ENCODE results near the gene ATP2B3. TPM values are rescaled to one million over a fixed set of nuclear protein-coding genes. Genes with fewer than 3 reads are reported as not detected.

ATP2B3 gene
- total RNA-seq, 4 donors from 2014 or later, result not detected

DNA sequence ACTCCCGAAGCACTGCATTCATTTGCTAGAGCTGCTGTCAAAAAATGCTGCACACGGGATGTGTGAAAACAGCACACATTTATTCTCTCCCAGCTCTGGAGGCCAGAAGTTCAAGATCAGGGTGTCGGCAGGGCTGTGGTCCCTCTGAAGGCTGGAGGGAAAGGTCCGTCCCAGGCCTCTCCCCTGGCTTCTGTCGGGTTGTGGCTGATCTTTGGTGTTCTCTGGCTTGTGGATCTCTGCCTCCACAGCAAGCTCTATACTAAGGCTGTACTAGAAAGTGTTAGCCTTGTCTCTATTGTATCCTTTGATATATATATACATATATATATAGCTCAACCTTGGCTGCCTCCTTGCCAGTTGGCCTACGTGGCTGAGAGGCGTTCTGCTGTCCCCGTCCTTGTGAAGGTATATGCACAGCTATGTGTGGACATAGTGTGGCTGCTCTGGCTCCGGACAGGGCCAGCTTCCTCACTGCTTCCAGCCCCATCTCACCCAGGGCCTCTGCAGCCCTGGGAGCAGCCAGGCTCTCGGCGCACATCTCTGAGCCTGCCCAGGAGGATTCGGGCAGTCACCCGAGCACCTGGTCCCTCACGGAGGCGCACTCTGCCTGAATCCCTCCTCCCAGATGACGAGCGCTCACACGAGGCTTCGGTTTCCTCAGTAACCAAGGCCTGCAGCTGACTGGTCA lies 114.6 kb downstream of the ATP2B3 start:
- no peak for DNase-seq (ENCODE audit: low spot score in 2 of 2)
- 84% methylated on average over 8 of the region's 19 CpGs for WGBS
- Histone ChIP-seq H3K27ac (no peak overlapping the region), H3K4me1 (no peaks in the 10 kb centered on the region), H3K27me3 (no peaks in the 10 kb centered on the region), H3K4me3 (no peak overlapping the region), H3K36me3 (no peaks in the 10 kb centered on the region), H3K9me3 (no peaks in the 10 kb centered on the region)
- TF ChIP-seq POLR2AphosphoS5 (IDR thresholded peaks at IDR 0.05) (no peak), POLR2A (IDR thresholded peaks at IDR 0.05) (no peak), EP300 (IDR thresholded peaks at IDR 0.05) (no peak)
- TF ChIP-seq, protein P1, sequence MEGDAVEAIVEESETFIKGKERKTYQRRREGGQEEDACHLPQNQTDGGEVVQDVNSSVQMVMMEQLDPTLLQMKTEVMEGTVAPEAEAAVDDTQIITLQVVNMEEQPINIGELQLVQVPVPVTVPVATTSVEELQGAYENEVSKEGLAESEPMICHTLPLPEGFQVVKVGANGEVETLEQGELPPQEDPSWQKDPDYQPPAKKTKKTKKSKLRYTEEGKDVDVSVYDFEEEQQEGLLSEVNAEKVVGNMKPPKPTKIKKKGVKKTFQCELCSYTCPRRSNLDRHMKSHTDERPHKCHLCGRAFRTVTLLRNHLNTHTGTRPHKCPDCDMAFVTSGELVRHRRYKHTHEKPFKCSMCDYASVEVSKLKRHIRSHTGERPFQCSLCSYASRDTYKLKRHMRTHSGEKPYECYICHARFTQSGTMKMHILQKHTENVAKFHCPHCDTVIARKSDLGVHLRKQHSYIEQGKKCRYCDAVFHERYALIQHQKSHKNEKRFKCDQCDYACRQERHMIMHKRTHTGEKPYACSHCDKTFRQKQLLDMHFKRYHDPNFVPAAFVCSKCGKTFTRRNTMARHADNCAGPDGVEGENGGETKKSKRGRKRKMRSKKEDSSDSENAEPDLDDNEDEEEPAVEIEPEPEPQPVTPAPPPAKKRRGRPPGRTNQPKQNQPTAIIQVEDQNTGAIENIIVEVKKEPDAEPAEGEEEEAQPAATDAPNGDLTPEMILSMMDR (IDR thresholded peaks at IDR 0.05), result no peak

Other genes starting within 250 kb of the ATP2B3 start
- not detected for gene PNMA6F, start 195.9 kb upstream of the ATP2B3 start, total RNA-seq
- 1 to 10 TPM; 2.3 to 4.3 (median 3.3) TPM for gene ZNF275, start 183.5 kb upstream of the ATP2B3 start, total RNA-seq
- under 1 TPM in 1 of 4 donors, not detected in 3; 0.29 TPM for gene PNMA6E, start 116.3 kb upstream of the ATP2B3 start, total RNA-seq
- under 1 TPM in 3 of 4 donors, not detected in 1; 0.26 to 0.38 (median 0.30) TPM for gene ZFP92, start 106.2 kb upstream of the ATP2B3 start, total RNA-seq
- gene TREX2, start 71.6 kb upstream of the ATP2B3 start, total RNA-seq, result 10 to 100 TPM; 19.3 to 62.6 (median 50.7) TPM
- 10 to 100 TPM; 16.4 to 43.4 (median 18.9) TPM for gene HAUS7, start 47.1 kb upstream of the ATP2B3 start, total RNA-seq
- gene BGN, start 22.7 kb upstream of the ATP2B3 start, total RNA-seq, result 100 to 1,000 TPM in 1 of 4 donors, 10 to 100 TPM in 3; 24.9 to 108 (median 67.3) TPM
- gene CCNQ, start 81.5 kb downstream of the ATP2B3 start, total RNA-seq, result 10 to 100 TPM; 16.4 to 33.2 (median 29.3) TPM
- gene DUSP9, start 129.6 kb downstream of the ATP2B3 start, total RNA-seq, result under 1 TPM in 2 of 4 donors, not detected in 2; 0.19 to 0.48 TPM
- gene PNCK, start 156.2 kb downstream of the ATP2B3 start, total RNA-seq, result 1 to 10 TPM; 1.2 to 1.8 (median 1.4) TPM
- gene SLC6A8, start 170.3 kb downstream of the ATP2B3 start, total RNA-seq, result 10 to 100 TPM; 26.1 to 74.1 (median 45.2) TPM
- gene BCAP31, start 206.7 kb downstream of the ATP2B3 start, total RNA-seq, result 100 to 1,000 TPM; 112 to 170 (median 167) TPM
- gene ABCD1, start 207.2 kb downstream of the ATP2B3 start, total RNA-seq, result 1 to 10 TPM; 5.9 to 9.4 (median 7.4) TPM
- gene PLXNB3, start 246.6 kb downstream of the ATP2B3 start, total RNA-seq, result 10 to 100 TPM; 13.5 to 23.9 (median 19.8) TPM

Data from suprapubic skin (tissue), 4 donors.